Measurements from ENCODE around the gene LSP1. TPM values are rescaled to one million over a fixed set of nuclear protein-coding genes. Genes with fewer than 3 reads are reported as not detected.
A peak's percentile ranks its signal among the peaks of the same experiment; 100 is the strongest.
"Not testable (repeated sequence)": the region's sequence is repeated elsewhere in the genome, so short reads cannot be mapped to it uniquely, and the experiment has no call there.

LSP1 gene
- total RNA-seq, 1 donor from 2014 or later: 41.9 TPM

DNA sequence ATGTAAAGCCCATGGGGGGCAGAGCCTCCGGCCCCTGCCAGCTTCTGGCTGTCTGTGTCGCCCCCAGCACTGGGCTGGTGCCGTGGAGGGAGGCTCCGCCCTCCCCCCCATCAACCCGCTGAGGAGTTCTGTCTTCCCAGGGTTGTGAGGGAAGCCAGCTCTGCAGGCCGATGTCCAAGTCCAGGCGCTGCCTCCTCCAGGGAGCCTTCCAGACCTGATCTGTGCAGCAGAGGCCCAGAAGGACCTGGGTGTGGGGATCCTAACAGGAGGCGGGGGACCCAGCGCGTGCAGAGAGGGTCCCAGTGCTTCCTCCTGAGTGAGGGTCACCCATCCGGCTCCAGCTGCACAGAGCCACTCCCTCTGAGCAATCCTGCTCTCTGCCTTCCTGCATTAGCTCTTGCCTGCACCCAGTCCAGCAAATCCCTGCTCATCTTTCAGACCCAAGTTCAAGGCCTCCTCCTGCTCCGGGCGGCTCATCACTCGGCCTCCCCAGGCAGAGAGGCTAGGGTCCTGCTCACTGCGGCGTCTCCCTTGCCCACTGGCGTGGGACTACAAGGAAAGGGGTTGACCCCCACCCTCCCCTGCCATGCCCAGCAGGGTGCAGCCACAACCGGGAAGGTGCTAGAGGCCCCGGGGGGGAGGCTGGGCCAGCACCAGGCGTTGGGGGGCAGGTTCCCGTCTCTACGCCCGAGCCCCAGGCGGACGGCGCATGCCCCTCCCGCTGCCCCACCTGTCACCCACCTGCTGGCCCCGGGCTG lies 22.4 kb downstream of the LSP1 start:
- DNase-seq (ENCODE audit: low spot score in 2 of 2): no peak
- H3K27ac ChIP-seq: peak overlapping the region; percentile 87 to 91

DNA sequence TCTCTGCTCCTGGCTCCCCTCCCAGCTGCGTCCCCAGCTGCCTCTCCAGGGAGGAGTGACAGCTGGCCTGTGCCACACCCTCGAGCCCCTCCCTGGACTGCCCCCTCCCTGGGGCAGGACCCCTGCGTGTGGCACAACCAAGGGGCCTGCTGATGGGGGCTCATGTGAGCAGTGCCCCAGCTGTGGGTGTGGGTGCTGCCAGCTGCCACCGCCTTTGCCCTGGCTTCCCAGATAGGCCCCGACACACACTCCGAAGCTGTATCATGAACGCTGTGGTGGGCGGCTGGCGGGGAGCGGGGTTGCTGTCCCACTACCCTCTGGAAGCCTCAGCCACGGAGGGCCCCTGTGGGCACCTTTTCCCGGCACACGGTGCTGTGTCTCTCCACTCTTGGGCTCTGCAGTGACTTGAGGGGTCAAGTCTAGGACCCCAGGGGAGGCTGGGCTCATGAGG lies 23.0 kb downstream of the LSP1 start:
- not testable (repeated sequence) for DNase-seq (ENCODE audit: low spot score in 2 of 2); H3K36me3 ChIP-seq; H3K27me3 ChIP-seq; H3K9me3 ChIP-seq
- peak overlapping the region in 1 of 2 donors; percentile 20 for H3K4me3 ChIP-seq
- intact Hi-C loops (cut with DNase I): loop anchor here (5.0 kb wide), 1 partner anchor 124 kb away; the partner anchor contains the start of gene IFITM10
- peaks cover 14 to 46% of the 10 kb centered on the region in 2 donors for H3K4me1 ChIP-seq
- H3K27ac ChIP-seq: peak overlapping the region; percentile 87 to 91

More for the DNA sequence above, 22.4 kb downstream of the LSP1 start:
- no peaks in the 10 kb centered on the region for H3K9me3 ChIP-seq
- H3K36me3 ChIP-seq: no peaks in the 10 kb centered on the region
- TF ChIP-seq, protein P1, sequence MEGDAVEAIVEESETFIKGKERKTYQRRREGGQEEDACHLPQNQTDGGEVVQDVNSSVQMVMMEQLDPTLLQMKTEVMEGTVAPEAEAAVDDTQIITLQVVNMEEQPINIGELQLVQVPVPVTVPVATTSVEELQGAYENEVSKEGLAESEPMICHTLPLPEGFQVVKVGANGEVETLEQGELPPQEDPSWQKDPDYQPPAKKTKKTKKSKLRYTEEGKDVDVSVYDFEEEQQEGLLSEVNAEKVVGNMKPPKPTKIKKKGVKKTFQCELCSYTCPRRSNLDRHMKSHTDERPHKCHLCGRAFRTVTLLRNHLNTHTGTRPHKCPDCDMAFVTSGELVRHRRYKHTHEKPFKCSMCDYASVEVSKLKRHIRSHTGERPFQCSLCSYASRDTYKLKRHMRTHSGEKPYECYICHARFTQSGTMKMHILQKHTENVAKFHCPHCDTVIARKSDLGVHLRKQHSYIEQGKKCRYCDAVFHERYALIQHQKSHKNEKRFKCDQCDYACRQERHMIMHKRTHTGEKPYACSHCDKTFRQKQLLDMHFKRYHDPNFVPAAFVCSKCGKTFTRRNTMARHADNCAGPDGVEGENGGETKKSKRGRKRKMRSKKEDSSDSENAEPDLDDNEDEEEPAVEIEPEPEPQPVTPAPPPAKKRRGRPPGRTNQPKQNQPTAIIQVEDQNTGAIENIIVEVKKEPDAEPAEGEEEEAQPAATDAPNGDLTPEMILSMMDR (IDR thresholded peaks at IDR 0.05): no peak
- peaks cover 10 to 46% of the 10 kb centered on the region in 2 donors for H3K4me1 ChIP-seq
- no peak overlapping the region for H3K4me3 ChIP-seq
- no peaks in the 10 kb centered on the region for H3K27me3 ChIP-seq
- intact Hi-C loops (cut with DNase I): loop anchor here (5.0 kb wide), 1 partner anchor 123 kb away; the partner anchor contains the start of gene IFITM10

DNA sequence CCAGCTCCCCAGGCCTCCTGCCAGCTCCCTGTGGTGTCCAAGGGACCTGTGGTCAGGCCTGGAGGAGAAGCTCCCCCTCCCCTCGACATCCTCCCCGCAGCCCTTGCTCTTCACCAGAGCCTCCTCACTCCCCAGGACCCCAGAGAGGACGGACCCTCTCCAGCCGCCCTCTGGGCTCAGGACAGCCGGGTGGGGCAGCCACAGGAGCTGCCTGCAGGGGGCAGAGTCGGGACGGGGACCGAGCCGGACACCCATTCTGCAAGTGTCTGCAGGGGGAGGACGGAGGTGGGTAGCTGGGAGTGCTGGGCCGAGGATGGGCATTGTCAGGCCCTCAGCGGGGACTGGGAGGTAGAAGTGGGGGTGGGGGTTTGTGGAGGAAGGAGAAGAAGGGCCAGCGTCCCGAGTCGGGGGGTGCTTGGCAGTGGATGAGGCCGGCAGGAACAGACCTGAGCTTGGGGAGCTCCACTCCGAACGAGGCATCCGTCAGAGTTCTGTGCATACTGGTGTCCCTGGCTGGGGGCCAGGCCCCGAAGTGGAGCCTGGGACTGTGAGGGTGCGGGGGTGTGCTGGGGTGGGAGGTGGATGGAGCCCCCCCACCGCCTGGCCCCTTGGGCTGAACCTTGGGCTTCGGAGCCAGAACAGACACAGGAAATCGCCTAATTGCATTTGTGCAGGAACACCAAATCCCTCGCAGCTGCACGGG lies 23.6 kb downstream of the LSP1 start:
- Histone ChIP-seq H3K36me3 (no peaks in the 10 kb centered on the region), H3K9me3 (no peaks in the 10 kb centered on the region), H3K4me1 (peaks cover 14 to 48% of the 10 kb centered on the region in 2 donors), H3K27me3 (no peaks in the 10 kb centered on the region), H3K4me3 (peak overlapping the region in 1 of 2 donors; percentile 20), H3K27ac (peak overlapping the region; percentile 87 to 91)
- DNase-seq (ENCODE audit: low spot score in 2 of 2): no peak
- TF ChIP-seq, protein P1 (IDR thresholded peaks at IDR 0.05): peak; percentile 20 to 64 (median 39)
- intact Hi-C loops (cut with DNase I): loop anchor here (5.0 kb wide), 1 partner anchor 124 kb away; the partner anchor contains the start of gene IFITM10

DNA sequence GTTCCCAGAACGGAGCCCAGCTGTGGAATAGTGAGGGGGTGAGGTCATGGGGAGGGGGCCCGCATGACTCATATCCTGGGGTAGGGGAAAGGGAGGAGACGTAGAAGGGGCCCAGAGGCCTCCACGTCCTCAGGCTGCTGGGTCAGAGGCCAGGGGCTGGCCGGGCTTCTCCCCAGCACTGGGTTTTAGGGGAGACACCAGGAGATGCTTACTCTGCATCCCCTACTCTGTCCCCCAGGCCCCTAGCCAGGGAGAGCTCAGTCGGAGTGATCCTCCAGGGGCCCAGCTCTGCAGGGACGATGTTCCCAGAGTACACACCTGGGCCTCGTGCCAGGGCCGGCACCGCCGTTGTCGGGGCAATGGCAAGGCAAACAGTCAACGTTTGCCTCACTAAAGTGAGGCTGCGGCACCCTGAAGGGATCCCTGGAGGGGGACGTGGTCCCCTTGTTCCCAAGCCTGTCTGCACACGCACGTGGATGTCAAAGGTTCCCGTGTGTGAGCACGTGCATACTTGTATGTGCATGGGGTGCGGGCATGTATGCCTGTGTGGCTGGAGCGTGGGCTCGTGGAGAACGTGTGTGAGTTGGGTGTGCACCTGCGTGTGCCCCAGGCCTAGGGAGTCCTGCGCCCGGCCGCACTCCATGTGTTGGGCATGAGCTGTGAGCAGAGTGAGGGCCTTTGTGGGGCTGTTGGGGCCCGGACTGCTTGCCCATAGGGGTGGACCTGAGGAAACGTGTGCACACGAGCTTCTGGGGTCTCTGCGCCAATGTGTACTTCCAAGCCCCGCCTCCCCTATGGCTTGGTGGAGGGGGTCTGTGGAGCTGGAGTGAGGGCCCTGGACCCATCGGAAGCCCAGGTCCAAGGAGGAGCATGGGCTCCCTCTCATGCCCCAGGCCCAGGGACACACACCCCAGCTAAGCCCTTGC lies 24.6 kb downstream of the LSP1 start:
- intact Hi-C loops (cut with DNase I): loop anchor here (5.0 kb wide), 1 partner anchor 125 kb away; the partner anchor contains the start of gene IFITM10
- no peaks in the 10 kb centered on the region for H3K27me3 ChIP-seq
- no peaks in the 10 kb centered on the region for H3K36me3 ChIP-seq
- TF ChIP-seq, protein P1 (IDR thresholded peaks at IDR 0.05): no peak
- peak overlapping the region; percentile 87 to 91 for H3K27ac ChIP-seq
- H3K4me1 ChIP-seq: peaks cover 13 to 47% of the 10 kb centered on the region in 2 donors
- H3K4me3 ChIP-seq: peak overlapping the region in 1 of 2 donors; percentile 20
- no peaks in the 10 kb centered on the region for H3K9me3 ChIP-seq
- DNase-seq (ENCODE audit: low spot score in 2 of 2): peak in 1 of 2 donors; percentile 82

DNA sequence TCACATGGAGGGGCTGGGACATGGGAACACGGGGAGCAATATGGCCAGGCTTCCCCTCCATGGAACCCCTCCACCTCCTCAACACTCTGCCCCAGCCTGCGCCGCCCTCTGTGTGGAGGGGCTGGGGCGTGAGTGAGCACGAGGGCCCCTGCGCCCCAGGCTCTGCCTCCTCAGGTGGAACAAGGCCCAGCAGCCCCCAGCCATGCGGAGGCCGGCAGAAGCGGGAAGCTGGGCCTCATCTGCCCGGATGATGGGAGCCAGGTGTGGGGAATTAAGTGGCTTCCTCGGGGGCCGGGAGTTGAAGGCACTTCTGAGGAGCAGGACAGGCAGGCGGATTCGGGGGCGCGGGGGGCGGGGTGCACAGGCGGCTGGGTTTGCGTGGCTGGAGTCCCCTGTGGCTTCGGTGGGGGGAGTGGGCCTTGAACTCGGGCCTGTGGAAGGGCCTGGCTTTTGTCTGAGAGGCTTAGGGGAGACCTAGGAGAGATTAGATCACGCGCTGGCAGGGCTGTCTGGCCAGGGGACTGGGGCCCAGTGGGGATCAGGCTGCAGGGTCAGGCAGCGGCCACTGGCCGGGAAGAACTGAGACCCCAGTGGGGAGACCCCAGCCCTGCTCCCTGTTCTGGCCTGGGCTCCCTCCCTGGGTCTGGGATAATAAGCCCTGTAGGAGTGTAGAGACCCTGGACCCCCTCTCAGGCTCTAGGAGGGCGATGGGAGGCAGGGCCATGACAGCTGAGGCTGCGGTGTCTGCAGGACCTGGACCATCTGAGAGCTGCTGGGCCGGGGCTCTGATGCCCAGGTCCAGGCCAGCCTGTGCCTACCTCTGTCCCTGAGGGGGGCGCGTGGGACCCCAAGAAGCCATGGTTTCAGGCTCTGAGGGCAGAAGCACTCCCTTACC lies 25.5 kb downstream of the LSP1 start:
- H3K27me3 ChIP-seq: no peaks in the 10 kb centered on the region
- peaks cover 0 to 8% of the 10 kb centered on the region in 2 donors for H3K36me3 ChIP-seq
- DNase-seq (ENCODE audit: low spot score in 2 of 2): peak in 1 of 2 donors; percentile 62
- H3K4me3 ChIP-seq: no peak overlapping the region
- H3K4me1 ChIP-seq: peaks cover 7 to 47% of the 10 kb centered on the region in 2 donors
- TF ChIP-seq, protein P1 (IDR thresholded peaks at IDR 0.05): no peak
- intact Hi-C loops (cut with DNase I): loop anchor here (5.0 kb wide), 1 partner anchor 126 kb away; the partner anchor contains the start of gene IFITM10
- no peaks in the 10 kb centered on the region for H3K9me3 ChIP-seq
- peak overlapping the region; percentile 87 to 91 for H3K27ac ChIP-seq
